Measurements from ENCODE around the gene TCEA3.

TCEA3 gene

DNA sequence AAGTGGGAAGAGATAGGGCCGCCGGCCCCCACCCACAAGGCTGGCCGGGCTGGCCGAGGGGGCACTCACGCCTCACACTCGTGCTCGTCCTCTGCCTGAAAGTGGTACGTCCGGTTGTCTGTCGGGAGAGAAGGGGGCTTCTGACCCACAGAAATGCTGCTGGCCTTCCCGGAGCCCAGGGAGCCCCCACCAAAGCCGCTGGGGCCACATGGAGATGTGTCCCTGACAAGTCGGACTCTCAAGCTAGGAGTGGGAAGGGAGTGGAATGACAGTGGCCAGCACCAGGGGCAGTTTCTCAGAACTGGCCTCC is 12.8 kb upstream of the TCEA3 start:
- Histone ChIP-seq H3K27me3 (ENCODE audit: low read depth) (no peaks in the 10 kb centered on the region), H3K9me3 (no peaks in the 10 kb centered on the region), H3K4me3 (no peak overlapping the region), H3K4me1 (no peaks in the 10 kb centered on the region), H3K36me3 (replicated peaks) (peaks cover 46% of the 10 kb centered on the region)
- in situ Hi-C loops (cut with MboI; ENCODE audit: low sequenced_read_pairs) = no loop called here
- DNase-seq (ENCODE audit: low spot score in 2 of 2) = no peak

- Histone ChIP-seq H3K9me3 (no peaks in the 10 kb centered on the region), H3K27me3 (ENCODE audit: low read depth) (no peaks in the 10 kb centered on the region), H3K4me1 (no peaks in the 10 kb centered on the region), H3K4me3 (no peak overlapping the region), H3K36me3 (replicated peaks) (peaks cover 41% of the 10 kb centered on the region)
- in situ Hi-C loops (cut with MboI; ENCODE audit: low sequenced_read_pairs) = no loop called here
- peak in 1 of 2 experiments; percentile 66 for DNase-seq (ENCODE audit: low spot score in 2 of 2)
Measured at GRCh38 chr1:23436520-23437354, 12.2 kb upstream of the TCEA3 start.

DNA sequence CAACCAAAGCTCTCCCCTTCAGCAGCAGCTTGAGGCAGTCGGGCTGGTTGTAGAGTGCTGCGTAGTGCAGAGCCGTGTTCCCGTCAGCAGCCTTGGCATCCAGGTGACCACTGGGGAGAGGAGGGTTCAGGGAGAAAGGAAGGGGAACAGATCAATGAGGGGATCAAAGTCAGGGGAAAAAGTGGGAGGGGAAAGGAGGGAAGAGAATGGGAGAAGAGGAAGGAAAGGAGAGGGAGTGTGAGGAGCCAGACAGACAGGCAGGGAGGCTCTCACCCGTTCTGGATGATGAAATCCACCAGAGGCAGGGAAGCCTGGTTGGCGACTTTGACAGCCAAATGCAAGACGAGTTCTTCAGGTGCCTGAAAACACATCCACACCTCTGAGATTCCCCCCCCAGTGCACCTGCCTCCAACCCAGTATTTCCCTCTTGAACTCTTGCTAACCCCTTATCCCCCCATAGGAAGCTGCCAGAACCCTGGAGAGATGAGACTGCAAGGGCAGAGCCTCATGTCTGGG is 9.8 kb upstream of the TCEA3 start:
- Histone ChIP-seq H3K36me3 (replicated peaks) (peaks cover 55% of the 10 kb centered on the region), H3K4me1 (no peaks in the 10 kb centered on the region), H3K4me3 (no peak overlapping the region), H3K27me3 (ENCODE audit: low read depth) (no peaks in the 10 kb centered on the region), H3K9me3 (no peaks in the 10 kb centered on the region)
- in situ Hi-C loops (cut with MboI; ENCODE audit: low sequenced_read_pairs) = no loop called here
- no peak for DNase-seq (ENCODE audit: low spot score in 2 of 2)

GRCh38 chr1:23433122-23433521 is 8.6 kb upstream of the TCEA3 start:
- no peaks in the 10 kb centered on the region for H3K27me3 ChIP-seq (ENCODE audit: low read depth)

GRCh38 chr1:23431431-23431830 is 6.9 kb upstream of the TCEA3 start:
- Histone ChIP-seq H3K4me1 (no peaks in the 10 kb centered on the region), H3K27me3 (ENCODE audit: low read depth) (no peaks in the 10 kb centered on the region), H3K4me3 (no peak overlapping the region), H3K36me3 (replicated peaks) (peaks cover 45% of the 10 kb centered on the region), H3K9me3 (no peaks in the 10 kb centered on the region)
- DNase-seq (ENCODE audit: low spot score in 2 of 2) = no peak
- in situ Hi-C loops (cut with MboI; ENCODE audit: low sequenced_read_pairs) = no loop called here

More at GRCh38 chr1:23433122-23433521, 8.6 kb upstream of the TCEA3 start:
- in situ Hi-C loops (cut with MboI; ENCODE audit: low sequenced_read_pairs) = no loop called here
- H3K4me1 ChIP-seq = no peaks in the 10 kb centered on the region
- no peak for DNase-seq (ENCODE audit: low spot score in 2 of 2)
- peaks cover 50% of the 10 kb centered on the region for H3K36me3 ChIP-seq (replicated peaks)
- no peaks in the 10 kb centered on the region for H3K9me3 ChIP-seq
- H3K4me3 ChIP-seq = no peak overlapping the region

GRCh38 chr1:23430803-23431202 is 6.3 kb upstream of the TCEA3 start:
- H3K4me1 ChIP-seq = no peaks in the 10 kb centered on the region
- H3K27me3 ChIP-seq (ENCODE audit: low read depth) = no peaks in the 10 kb centered on the region
- DNase-seq (ENCODE audit: low spot score in 2 of 2) = no peak
- H3K9me3 ChIP-seq = no peaks in the 10 kb centered on the region; the same call in 1 of the 2 replicates
- H3K36me3 ChIP-seq (replicated peaks) = peaks cover 45% of the 10 kb centered on the region
- in situ Hi-C loops (cut with MboI; ENCODE audit: low sequenced_read_pairs) = no loop called here
- H3K4me3 ChIP-seq = no peak overlapping the region

DNA sequence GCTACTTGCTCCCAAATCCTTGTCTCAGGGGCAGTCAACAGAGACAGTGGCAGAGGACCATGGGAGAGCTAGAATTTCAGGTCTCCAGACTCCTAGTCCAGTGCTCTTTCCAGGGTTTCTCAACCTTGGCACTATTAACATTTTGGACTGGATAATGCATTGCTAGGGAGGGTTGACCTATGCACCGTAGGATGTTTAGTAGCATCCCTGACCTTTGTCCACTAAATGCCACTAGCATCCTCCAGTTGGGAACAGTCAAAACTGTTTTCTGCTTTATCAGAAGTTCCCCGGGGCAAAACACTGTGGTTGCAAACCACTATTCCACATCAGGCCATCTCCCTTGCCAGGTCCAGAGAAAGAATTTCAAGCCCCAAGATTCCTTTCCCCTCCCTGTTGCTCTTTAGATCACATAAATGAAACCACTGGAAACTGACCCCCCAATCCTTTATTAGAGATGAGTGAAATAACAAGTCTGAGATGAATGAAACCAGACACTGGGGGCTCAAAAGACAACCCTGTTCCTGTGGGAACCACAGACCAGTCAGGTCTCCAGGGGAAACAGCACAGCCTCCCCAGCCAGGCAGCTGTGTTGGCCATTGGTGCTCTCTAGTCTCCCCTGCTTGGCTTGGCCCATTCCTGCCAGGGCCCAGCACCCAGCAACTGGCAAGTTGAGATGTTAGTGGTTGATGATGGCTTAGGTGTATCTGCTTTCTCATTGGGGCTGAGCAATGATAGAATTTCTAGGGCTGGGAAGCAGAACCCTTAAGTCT is 3.8 kb upstream of the TCEA3 start:
- in situ Hi-C loops (cut with MboI; ENCODE audit: low sequenced_read_pairs) = no loop called here
- Histone ChIP-seq H3K4me1 (no peaks in the 10 kb centered on the region), H3K36me3 (replicated peaks) (peaks cover 31% of the 10 kb centered on the region), H3K4me3 (no peak overlapping the region), H3K9me3 (no peaks in the 10 kb centered on the region; the same call in 1 of the 2 replicates), H3K27me3 (ENCODE audit: low read depth) (no peaks in the 10 kb centered on the region)
- no peak for DNase-seq (ENCODE audit: low spot score in 2 of 2)

- H3K36me3 ChIP-seq (replicated peaks) = peaks cover 23% of the 10 kb centered on the region
- H3K27me3 ChIP-seq (ENCODE audit: low read depth) = no peaks in the 10 kb centered on the region
- in situ Hi-C loops (cut with MboI; ENCODE audit: low sequenced_read_pairs) = no loop called here
- no peak for DNase-seq (ENCODE audit: low spot score in 2 of 2)
- no peak overlapping the region for H3K4me3 ChIP-seq
- H3K4me1 ChIP-seq = no peaks in the 10 kb centered on the region
- no peaks in the 10 kb centered on the region; the same call in 1 of the 2 replicates for H3K9me3 ChIP-seq
Measured at GRCh38 chr1:23427550-23427949, 3.0 kb upstream of the TCEA3 start.

DNA sequence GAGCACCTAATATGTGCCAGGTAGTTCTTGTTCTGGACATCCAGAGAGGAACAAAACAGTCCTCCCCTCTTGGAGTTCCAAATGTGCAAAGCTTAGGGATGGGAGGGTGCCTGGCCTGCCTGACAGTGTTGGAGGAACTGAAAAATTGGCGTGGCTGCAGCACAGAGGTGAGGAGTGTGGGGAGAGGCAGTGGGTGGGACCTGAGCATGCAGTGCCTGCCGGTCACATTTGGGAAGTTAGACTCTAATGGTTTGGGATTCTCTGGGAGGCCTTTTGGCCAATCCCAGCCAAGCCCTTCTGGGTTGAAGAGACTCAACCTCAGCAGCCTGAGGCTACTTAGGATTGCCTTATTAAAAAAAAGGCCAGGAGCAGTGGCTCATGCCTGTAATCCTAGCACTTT is 2.3 kb upstream of the TCEA3 start:
- no peaks in the 10 kb centered on the region; the same call in 1 of the 2 replicates for H3K9me3 ChIP-seq

DNA sequence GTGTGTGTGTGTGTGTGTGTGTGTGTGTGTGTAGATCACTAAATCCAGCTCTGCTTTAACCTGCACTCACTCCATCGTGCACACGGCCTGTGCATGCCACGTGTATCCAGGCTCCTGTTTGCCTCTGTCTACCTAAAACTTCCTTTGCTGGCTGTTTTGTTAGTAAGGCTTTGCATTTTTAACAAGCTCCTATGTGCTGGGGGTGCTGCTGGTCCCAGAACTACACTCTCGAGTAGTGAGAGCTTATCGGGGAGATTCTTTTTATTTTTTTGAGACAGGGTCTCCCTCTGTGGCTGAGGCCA is 596 bp upstream of the TCEA3 start:
- H3K4me1 ChIP-seq = no peaks in the 10 kb centered on the region
- H3K9me3 ChIP-seq = no peaks in the 10 kb centered on the region; the same call in 1 of the 2 replicates
- in situ Hi-C loops (cut with MboI; ENCODE audit: low sequenced_read_pairs) = no loop called here
- no peak for DNase-seq (ENCODE audit: low spot score in 2 of 2)
- H3K4me3 ChIP-seq = no peak overlapping the region
- H3K27me3 ChIP-seq (ENCODE audit: low read depth) = no peaks in the 10 kb centered on the region
- H3K36me3 ChIP-seq (replicated peaks) = peaks cover 8% of the 10 kb centered on the region

More for the DNA sequence above, 2.3 kb upstream of the TCEA3 start:
- Histone ChIP-seq H3K27me3 (ENCODE audit: low read depth) (no peaks in the 10 kb centered on the region), H3K36me3 (replicated peaks) (peaks cover 20% of the 10 kb centered on the region), H3K4me1 (no peaks in the 10 kb centered on the region), H3K4me3 (no peak overlapping the region)
- DNase-seq (ENCODE audit: low spot score in 2 of 2) = no peak
- in situ Hi-C loops (cut with MboI; ENCODE audit: low sequenced_read_pairs) = no loop called here

GRCh38 chr1:23423415-23424292 is 894 bp downstream of the TCEA3 start:
- H3K9me3 ChIP-seq = no peaks in the 10 kb centered on the region; the same call in 1 of the 2 replicates
- no peak for DNase-seq (ENCODE audit: low spot score in 2 of 2)
- no peaks in the 10 kb centered on the region for H3K4me1 ChIP-seq
- H3K4me3 ChIP-seq = no peak overlapping the region
- H3K27me3 ChIP-seq (ENCODE audit: low read depth) = no peaks in the 10 kb centered on the region
- no peaks in the 10 kb centered on the region; the same call in 1 of the 2 replicates for H3K36me3 ChIP-seq (replicated peaks)
- in situ Hi-C loops (cut with MboI; ENCODE audit: low sequenced_read_pairs) = no loop called here

DNA sequence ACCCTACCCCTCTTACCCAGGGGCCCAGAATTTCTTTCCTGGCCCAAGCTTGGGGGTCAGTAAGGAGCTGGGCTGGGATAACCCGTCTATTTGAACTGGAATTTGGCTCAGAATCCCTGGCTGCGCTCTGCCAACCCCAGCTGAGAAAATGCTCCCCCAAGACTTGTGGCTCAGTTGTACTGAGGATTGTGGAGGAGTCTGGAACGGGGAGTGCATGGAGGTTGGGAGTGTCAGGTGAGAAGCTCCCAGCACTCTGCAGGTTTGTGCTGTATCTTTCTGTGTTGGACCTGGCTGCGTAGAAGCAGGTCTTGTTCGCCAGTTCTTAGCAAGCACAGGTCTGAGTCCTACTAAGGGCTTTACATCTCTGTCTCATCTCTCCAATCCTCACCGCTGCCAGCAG is 1.6 kb downstream of the TCEA3 start:
- DNase-seq (ENCODE audit: low spot score in 2 of 2) = no peak
- no peaks in the 10 kb centered on the region for H3K4me1 ChIP-seq
- in situ Hi-C loops (cut with MboI; ENCODE audit: low sequenced_read_pairs) = no loop called here
- no peaks in the 10 kb centered on the region; the same call in 1 of the 2 replicates for H3K9me3 ChIP-seq
- H3K36me3 ChIP-seq (replicated peaks) = no peaks in the 10 kb centered on the region
- no peaks in the 10 kb centered on the region for H3K27me3 ChIP-seq (ENCODE audit: low read depth)
- no peak overlapping the region for H3K4me3 ChIP-seq

DNA sequence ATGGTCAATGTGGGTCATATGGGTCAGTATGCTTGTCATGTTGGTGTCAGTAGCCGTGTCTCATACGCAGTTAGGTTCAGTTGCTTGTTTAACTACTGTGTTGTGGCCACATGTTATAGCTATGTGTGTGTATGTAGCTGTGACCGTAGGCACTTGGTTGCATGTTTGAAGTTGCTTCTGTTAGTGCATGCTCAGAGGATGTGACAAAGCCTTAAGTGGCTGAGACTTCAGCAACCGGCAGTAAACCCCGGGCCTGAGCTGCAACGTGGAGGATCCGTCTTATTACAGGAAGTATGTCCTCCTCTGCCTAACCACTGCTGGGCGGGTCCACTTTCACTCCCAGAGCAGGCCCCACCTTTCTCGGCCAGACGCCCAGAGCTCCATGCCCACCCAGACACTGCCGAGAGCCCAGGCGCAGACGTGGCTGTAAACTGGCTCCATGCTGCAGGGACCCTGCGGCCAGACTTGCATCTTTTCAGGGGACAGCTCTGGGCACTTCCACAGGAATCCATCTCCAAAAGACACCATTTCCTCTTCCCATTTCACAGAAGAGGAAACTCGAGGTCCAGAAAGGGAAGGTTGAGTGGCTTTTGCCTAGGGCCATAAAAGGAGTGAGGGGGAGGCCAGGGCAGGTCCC is 2.2 kb downstream of the TCEA3 start:
- no peaks in the 10 kb centered on the region for H3K27me3 ChIP-seq (ENCODE audit: low read depth)
- no peaks in the 10 kb centered on the region; the same call in 1 of the 2 replicates for H3K9me3 ChIP-seq
- H3K36me3 ChIP-seq (replicated peaks) = no peaks in the 10 kb centered on the region
- DNase-seq (ENCODE audit: low spot score in 2 of 2) = peak in 1 of 2 experiments; percentile 27
- no peak overlapping the region for H3K4me3 ChIP-seq
- no peaks in the 10 kb centered on the region for H3K4me1 ChIP-seq
- in situ Hi-C loops (cut with MboI; ENCODE audit: low sequenced_read_pairs) = no loop called here
